GM18498 (cell line): Measurements from ENCODE around the gene TARS1.

ENCODE experiments used
- ATAC-seq: cut with Tn5 transposase; IDR thresholded peaks from one replicate; pipeline ENCODE4 v1.9.1; 2021; ENCODE audit warnings: mild to moderate bottlenecking, moderate library complexity; ENCODE audit not compliant: unreplicated experiment

Gene TARS1

GRCh38 chr5:33440482-33441240 is at the start of gene TARS1:
Gene TARS1, plus strand, starts transcription at chr5:33440965. Its CDS starts 122 bp downstream, at chr5:33441087.
- ATAC-seq: peak; percentile 92

DNA sequence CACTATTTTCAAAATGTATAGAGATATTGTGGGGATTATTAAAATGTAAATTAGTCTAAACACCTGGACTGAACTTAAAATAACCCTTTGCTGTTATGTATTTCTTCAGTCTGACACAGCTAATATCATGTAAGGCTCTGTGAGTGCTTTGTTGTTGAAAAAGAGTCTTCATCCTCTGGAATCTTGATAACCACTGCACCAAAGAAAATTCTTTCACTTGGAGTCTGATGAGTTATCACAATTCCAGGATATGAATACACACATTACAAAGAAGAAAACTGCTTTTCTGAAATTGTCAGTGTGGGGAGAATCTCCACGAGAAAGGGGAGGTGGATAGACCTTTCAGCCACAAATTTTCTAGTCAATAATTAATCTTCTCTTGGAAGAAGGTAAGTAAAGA is 42.3 kb upstream of the TARS1 start:
- no peak for ATAC-seq

- ATAC-seq: no peak
Measured at GRCh38 chr5:33400675-33401074, 40.1 kb upstream of the TARS1 start.

DNA sequence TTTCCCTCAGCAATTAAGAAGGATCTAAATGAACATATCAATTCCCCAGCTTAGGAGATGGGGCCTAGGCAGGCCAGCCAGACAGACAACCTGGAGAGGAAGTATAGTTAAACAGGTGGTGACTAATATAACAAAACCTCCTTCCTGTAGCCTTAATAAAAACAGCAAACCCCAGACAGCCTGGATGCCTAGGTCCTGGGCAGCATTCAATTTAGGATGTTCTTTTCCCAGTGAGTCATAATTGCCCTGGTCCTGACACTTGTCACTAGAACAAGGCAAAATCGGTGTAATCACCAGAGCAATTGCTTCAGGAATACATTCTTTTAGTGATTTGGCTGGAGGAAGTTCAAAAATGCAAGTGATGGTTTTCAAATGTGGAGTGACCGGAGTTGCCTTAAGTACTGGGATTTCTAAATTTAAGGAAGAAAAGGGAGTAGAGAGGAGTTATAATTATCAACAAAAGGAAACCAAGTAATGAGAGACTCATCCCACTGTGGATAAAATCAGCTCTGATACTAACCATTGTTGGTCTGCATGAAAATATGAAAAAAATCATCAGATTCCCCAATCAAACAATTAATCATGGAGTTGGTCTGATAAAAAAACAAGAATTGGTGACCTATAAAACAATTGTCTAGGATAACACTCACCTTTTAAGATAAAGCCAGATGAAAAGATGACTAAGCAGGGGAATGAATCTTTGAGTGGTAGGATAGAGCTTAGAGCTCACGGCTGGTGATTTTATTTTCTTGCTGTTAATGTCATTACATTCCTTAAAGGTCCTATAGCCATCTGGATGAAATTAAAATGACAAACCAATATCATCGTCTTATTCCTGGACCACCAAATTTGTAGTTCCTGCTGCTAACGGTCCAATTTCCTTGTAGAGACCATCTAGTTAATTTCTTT is 39.0 kb upstream of the TARS1 start:
- ATAC-seq: no peak

DNA sequence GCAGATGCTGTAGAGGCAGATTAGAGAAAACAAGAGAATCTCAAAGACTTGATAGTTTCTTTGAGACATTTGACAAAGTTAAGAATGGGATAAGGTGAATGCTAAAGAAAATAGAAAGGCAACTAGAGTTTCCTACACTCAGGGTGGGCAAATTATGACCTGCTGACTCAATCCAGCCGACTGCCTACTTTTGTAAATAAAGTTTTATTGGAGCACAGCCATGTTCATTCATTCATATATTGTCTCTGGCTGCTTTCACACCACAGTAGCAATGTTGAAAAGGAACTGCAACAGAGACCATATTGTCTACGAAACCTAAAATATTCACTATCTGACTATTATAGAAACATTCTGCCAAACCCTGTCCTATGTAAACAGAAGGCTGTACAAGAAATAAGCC is 37.6 kb upstream of the TARS1 start:
- no peak for ATAC-seq

DNA sequence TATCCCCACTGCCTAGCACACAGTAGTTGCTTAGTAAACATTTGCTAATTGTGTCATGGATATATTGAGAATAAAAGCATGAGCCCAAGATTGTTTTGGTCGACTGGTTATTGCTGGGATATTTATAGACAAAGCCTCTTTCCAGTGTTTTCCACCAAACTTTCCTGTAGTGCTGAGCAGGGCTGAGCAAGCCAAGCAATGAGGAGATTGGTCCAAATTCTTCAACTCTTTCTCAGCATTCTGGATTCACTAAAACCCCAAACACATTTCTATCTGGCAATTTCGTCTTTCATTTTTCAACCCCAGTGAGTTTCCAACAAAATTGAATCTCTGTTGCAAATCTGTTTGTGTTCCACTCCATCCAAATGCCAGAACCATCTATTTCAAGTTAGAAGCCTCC is 31.9 kb upstream of the TARS1 start:
- no peak for ATAC-seq

GRCh38 chr5:33409435-33410170 is 31.2 kb upstream of the TARS1 start:
- ATAC-seq: no peak

DNA sequence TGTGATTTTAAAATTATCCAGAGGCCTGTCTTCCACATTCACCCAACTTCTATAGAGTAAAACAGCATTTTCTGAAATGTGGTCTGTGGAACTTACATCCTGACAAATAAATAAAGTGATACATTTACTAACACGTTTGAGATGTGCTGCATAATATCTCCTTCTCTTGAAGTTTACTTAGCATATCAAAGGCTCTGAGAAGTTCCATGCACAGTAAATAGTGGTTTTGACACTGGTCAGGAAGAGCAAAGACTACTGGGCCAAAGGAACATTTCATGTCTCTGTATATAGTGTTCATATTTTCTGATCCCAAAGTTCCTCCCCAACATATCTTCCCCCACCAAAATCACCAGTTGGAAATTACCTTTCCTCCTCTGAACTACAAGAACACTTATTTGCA is 30.5 kb upstream of the TARS1 start:
- no peak for ATAC-seq

DNA sequence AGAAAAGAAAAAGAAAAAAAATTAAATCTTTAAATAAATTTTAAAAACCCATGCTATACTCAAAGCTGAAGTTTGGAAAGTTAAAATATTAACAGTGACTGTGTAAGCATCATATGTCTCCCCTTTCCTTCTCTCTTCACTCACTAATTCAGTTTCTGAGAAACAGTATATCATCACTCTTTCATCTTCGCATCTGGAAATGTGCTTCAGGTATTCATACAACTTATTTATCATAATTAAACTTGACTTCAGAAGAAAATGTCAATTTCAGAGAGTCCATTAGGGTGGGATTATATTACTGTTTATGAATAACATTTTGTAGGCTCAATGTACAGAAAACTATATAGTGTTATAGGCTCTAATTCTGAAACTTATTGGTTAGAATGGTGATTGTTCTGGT is 29.3 kb upstream of the TARS1 start:
- no peak for ATAC-seq

DNA sequence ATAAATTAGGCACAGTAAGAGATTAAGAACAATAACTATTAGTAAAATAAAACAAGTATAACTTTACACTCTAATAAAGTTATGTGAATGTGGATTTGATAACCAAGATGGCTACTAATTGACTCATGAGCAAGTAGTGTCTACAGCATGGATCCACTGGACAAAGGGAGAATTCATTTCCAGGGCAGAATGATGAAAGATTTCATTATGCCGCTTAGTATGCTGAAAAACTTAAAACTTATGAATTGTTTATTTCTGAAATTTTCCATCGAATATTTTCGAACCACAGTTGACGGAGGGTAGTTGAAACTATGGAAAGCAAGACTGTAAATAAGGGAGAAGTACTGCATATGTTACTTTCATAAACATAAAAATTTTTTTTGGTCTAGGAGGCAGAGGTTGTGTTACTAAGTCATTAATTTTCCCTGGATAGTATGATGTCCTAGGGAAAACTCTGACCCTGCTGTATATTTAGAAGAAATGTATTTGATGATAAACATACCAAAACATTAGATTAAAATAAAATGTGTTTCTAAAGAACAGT is 24.9 kb upstream of the TARS1 start:
- no peak for ATAC-seq

- ATAC-seq: no peak
Measured at GRCh38 chr5:33417632-33418031, 23.1 kb upstream of the TARS1 start.

GRCh38 chr5:33420946-33421345 is 19.8 kb upstream of the TARS1 start:
- ATAC-seq: no peak

- ATAC-seq: no peak
Measured at GRCh38 chr5:33422191-33422590, 18.6 kb upstream of the TARS1 start.

DNA sequence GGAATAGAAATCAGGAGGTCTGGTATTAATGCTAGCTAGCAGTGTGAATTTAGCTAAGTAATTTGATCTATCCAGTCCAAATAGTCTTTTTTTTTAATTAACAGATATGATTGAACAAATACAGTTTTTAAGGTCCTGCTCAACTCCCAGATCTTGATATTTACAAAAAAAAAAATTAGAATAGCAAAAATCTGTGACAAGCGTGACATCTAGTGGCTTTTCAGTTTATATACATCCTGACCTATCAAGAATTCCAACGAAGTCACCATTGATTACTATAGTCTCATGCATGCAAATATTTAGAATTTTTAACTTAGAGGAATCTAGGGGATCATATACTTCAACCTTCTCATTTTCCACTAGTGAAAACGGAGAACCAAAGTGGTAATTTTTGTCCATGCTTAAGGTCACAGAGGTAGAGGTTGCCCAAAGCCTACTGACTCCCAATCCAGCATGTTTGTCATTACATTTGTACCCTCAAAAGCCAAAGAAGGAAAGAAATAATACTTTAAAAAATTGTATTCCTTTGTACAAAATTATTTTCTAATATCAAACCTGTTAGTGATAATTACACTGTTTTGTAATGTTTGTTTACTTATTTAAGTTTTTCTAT is 17.6 kb upstream of the TARS1 start:
- no peak for ATAC-seq

GRCh38 chr5:33425314-33425713 is 15.5 kb upstream of the TARS1 start:
- ATAC-seq: no peak

DNA sequence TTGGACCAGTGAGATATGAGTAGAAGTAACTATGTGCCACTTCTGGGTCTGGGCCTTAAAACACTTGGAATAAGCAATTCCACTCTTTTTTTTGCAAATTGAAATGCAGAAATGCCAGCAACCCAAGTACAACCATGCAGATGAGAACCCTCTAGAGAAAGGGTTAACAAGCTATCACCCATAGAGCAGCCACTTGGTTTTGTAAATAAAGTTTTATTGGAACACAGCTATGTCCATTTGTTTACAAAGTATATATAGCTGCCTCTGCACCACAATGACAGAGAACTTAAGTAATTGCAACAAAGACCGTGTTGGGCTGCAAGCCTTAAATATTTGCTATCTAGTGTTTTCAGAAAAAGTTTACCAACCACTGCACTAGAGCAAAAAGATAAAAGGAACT is 9.8 kb upstream of the TARS1 start:
- no peak for ATAC-seq

GRCh38 chr5:33432656-33433055 is 8.1 kb upstream of the TARS1 start:
- ATAC-seq: no peak

DNA sequence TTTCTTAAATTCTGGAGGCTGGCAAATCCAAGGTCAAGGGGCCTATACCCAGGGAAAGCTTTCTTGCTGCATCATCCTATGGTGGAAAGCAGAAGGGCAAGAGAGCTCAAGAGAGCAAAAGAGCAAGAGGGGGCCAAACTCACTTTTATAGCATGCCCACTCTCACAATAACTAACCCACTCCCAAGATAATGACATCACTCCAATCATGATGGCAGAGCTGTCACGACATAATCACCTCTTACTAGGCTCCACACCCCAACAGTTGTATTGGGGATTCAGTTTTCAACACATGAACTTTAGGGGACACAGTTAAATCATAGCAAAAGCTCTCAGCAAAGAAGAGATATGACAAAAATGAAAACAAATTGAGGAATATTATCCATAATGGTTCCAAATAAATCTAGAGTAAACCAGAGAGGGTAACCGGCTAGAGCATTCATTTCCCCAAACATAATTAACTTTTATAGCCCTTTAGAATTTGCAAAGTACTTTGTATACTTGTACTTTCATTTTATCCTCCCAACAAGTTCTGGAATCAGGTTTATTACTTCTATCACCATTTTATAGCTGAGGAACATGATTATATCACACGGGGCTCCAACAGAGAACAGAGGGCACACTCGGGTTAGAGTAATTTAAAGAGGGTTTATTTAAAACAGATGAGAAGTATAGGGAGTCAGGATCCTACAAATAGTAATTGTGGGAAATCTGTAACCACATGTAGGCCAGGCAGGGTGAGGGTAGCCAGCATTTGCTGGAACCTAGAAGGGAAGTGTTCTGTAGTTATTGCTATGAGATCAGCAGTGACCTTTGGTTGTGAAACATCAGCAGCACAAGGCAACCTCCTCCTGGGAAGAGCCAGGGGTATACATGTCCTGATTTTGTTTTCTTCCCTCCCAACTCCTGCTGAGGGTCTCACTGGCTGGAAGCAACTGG is 7.2 kb upstream of the TARS1 start:
- no peak for ATAC-seq

GRCh38 chr5:33435893-33436490 is 4.8 kb upstream of the TARS1 start:
- peak; percentile 61 for ATAC-seq
